AG09319 (cell line): ENCODE data around the gene BIRC6.

Experiments
- DNase-seq: peaks from one replicate; pipeline ENCODE4 v3.0.0-alpha.2; 2010; ENCODE audit warnings: low read depth; ENCODE audit errors: extremely low read depth
- TF ChIP-seq, protein P1 (sequence below): IDR thresholded peaks from 2 replicates; pipeline ENCODE4 v1.5.1; 2011; ENCODE audit warnings: low read depth, mild to moderate bottlenecking, inconsistent platforms, low read length, moderate library complexity

BIRC6 gene

DNA sequence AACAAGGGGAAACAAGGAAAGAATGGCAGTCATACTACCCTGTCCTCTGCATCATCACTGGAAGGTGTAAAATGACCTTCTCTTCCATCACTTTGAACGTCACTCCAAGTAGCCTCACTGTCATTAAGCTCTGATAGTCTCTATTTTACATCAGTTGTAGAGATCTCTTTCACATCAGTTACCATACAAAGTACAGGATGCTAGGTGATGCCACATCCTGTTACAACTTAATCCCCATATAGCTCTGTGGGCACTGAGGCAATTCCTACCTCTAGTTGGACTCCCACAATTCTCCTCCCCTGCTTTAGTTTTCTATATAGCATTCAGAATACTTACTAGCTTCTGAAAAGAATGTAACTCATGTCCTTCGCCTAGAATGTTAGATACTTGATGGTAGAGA, 215.9 kb downstream of the BIRC6 start:
- no peak for DNase-seq
- TF ChIP-seq, protein P1, sequence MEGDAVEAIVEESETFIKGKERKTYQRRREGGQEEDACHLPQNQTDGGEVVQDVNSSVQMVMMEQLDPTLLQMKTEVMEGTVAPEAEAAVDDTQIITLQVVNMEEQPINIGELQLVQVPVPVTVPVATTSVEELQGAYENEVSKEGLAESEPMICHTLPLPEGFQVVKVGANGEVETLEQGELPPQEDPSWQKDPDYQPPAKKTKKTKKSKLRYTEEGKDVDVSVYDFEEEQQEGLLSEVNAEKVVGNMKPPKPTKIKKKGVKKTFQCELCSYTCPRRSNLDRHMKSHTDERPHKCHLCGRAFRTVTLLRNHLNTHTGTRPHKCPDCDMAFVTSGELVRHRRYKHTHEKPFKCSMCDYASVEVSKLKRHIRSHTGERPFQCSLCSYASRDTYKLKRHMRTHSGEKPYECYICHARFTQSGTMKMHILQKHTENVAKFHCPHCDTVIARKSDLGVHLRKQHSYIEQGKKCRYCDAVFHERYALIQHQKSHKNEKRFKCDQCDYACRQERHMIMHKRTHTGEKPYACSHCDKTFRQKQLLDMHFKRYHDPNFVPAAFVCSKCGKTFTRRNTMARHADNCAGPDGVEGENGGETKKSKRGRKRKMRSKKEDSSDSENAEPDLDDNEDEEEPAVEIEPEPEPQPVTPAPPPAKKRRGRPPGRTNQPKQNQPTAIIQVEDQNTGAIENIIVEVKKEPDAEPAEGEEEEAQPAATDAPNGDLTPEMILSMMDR: no peak

DNA sequence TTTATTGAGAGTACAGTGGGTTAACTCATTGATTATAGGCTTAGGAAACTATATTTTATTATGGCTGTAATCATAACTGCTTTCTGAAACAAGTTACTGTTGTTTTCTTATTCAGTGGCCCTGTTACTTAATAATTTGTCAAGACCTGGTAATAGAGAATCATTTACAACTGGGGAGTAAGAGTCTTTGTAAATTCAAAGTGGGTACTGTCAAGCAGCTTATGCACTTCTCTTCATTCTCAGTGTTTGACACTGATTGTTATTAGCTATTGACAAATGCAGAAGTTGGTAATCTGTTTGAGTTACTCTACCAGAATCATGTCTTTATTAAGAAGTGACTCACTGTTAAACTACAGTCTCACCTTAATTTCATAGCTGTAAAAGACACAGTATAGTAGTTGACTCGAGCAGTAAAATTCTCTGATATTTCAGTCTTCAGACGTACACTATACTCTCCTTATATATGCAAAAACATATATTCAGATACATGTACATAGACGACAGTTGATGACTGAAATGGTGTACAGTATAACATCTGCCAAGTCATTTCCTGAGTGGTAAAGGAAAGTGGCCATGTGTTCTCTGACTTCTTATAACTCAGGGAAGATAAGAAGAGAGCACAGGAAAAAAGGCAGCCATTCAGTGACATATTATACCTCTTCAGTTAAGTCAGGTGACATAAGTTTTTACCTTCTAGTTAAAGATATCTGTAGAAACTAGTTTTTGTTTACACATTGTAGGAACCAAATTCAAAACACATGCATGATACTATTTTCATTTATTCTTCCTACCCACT, 235.0 kb downstream of the BIRC6 start:
- no peak for DNase-seq
- TF ChIP-seq, protein P1: no peak

DNA sequence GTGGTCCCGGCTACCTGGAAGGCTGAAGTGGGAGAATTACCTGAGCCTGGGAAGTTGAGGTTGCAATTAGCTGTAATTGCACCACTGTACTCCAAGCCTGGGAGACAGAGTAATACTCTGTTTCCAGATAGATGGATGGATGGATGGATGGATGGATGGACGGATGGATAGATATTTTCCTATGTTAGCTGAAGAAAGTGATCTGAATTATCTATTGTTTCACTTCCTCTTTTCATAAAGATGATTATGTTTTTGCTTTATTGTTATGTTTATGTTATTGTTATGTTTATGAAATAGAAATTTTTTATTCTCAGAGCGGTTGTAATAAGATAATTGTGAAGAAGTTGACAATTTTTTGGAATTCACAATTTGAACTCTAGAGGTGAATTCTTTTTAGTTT, 237.8 kb downstream of the BIRC6 start:
- TF ChIP-seq, protein P1: no peak
- no peak for DNase-seq

DNA sequence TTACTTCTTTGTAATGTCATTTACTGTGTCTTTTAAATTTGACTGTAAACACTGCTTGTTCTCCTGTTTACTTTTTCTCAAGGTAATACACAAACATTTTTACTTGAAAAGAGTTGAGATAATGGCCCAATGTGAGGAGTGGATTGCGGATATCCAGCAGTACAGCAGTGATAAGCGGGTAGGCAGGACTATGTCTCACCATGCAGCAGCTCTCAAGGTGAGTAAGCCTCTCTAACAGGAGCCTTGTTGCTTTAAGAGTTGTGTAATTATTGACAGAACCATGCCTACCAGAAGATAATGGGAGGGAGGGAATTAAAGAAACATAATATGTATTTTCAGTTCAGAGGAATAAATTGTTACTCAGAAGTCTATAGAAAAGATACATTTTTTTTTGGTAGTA, 254.5 kb downstream of the BIRC6 start:
- DNase-seq: no peak
- TF ChIP-seq, protein P1: no peak

DNA sequence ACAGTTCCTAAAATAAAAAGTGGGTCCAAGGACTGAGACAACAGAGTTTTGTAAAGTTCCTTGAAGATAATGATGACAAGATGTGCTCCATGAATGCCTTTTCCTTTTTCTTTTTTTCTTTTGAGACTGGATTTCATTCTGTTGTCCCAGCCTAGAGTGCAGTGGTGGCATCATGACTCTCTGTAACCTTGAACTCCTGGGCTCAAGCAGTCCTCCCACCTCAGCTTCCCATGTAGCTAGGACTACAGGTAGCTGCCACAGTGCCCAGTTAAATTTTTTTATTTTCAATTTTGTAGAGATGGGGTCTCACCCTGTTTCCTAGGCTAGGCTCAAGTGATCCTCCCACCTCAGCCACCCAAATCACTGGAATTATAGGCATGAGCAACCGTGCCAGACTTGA, 254.9 kb downstream of the BIRC6 start:
- DNase-seq: no peak
- TF ChIP-seq, protein P1: no peak

DNA sequence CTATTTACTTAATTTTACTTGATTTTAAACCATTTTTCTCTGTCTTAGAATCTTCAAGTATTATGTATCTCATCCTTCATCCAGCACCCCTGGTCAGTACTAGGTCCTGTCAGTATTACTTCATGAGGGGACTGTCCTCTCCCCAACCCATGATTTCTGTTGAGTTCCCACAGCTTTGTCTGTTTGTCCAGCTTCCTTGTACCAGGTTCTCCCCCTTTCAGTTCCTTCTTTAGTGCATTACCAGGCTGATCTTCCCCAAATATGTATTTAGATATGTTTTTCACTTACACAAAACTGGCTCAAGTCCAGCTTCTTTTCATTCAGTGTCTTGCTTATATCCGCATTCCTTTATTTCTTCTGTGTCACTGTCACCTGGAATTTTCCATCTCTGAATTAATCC, 257.3 kb downstream of the BIRC6 start:
- no peak for DNase-seq
- TF ChIP-seq, protein P1: no peak

DNA sequence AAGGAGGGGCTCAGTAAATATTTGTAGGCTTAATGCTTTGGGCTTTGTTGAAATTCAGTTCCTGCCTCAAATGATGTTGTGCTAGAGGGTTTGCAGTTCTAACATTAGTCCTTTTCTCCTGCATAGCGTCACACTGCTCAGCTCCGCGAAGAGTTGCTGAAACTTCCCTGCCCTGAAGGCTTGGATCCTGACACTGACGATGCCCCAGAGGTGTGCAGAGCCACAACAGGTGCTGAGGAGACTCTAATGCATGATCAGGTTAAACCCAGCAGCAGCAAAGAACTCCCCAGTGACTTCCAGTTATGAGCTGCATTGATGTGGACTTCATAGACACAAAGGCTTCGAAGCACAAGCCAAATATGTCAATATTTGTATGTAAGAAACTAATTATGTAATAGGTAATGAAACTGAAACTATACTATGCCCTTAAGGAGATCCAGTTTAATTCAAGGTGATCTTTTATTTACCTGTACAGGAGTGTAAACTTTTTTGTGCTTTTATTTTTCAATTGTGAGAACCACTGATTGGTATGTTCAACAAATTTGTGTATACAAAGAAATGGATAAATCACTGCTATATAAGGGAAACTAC, 260.9 kb downstream of the BIRC6 start:
- TF ChIP-seq, protein P1: no peak
- no peak for DNase-seq
